ENCODE results near the gene ZNF23. TPM values are rescaled to one million over a fixed set of nuclear protein-coding genes. Genes with fewer than 3 reads are reported as not detected.

ZNF23 gene
- total and polyA plus RNA-seq, 10 of the 15 experiments (the other 5 are each of a cell fraction or from before 2014, with no cell fraction given), result 3.6 to 11.5 (median 8.7) TPM

GRCh38 chr16:71499775-71500364 is 37.8 kb upstream of the ZNF23 start:
- H3K4me1 ChIP-seq (ENCODE audit: control insufficient read depth, insufficient read depth, low read length), result no peaks in the 10 kb centered on the region
- no peaks in the 10 kb centered on the region for H3K36me3 ChIP-seq (ENCODE audit: control insufficient read depth in 2 of 2, insufficient read depth in 2 of 2, low read length in 1 of 2)
- no peak overlapping the region for H3K9ac ChIP-seq (ENCODE audit: control insufficient read depth, insufficient read depth, low read length)
- 0 out of 2 replicates have a peak overlapping the region, but pooled peaks have one; percentile 16 for H2AFZ ChIP-seq (ENCODE audit: control insufficient read depth, low read depth, low read length)
- no TSS peak for BruUV-seq (replicated peaks)
- in situ Hi-C loops (cut with MboI) (loop anchor here (5.0 kb wide), 2 partner anchors 88 to 112 kb away; no protein-coding TSS in a partner anchor), intact Hi-C loops (cut with micrococcal nuclease; ENCODE audit: unreplicated experiment) (loop anchor here (1.0 to 5.0 kb wide), 4 partner anchors 37 to 143 kb away; partner anchors contain the start of gene CALB2)
- peak; percentile 28 for DNase-seq (ENCODE audit: low read depth, low spot score)
- ChIA-PET POLR2A (no interaction called here), CTCF (interaction anchor here (0.6 to 8.8 kb wide), 41 partner anchors 9 to 594 kb away, joined by 3 to 164 read pairs (median 5); partner anchors contain the start of genes DHX38, TXNL4B and ZNF23), RAD21 (ENCODE audit: unreplicated experiment) (interaction anchor here (0.7 to 6.1 kb wide), 16 partner anchors 9 to 462 kb away, joined by 3 to 82 read pairs (median 4); partner anchors contain the start of genes CHST4 and ZNF23), SMC1A (ENCODE audit: uncharacterized antibody, unreplicated experiment) (interaction anchor here (0.6 to 7.2 kb wide), 18 partner anchors 9 to 110 kb away, joined by 3 to 83 read pairs (median 5); partner anchors contain the start of genes ZNF19 and ZNF23)
- H3K79me2 ChIP-seq (ENCODE audit: control insufficient read depth, insufficient read depth, low read length), result no peaks in the 10 kb centered on the region
- TF ChIP-seq CTCF (IDR thresholded peaks at IDR 0.05 in 2 of 3, conservative IDR thresholded peaks at IDR 0.05 in 1 of 3; ENCODE audit: control insufficient read depth in 2 of 3, extremely low read depth in 1 of 3, insufficient read depth in 1 of 3, low read depth in 3 of 3, low read length in 3 of 3), result peak; percentile 65 to 87 (median 79)
- peak; percentile 89 for TF ChIP-seq RAD21 (IDR thresholded peaks at IDR 0.05; ENCODE audit: insufficient read depth, low read depth, low read length)
- 0 out of 3 replicates have a peak, but pooled peaks have one; percentile 32 for TF ChIP-seq POU2F2 (IDR thresholded peaks at IDR 0.05; ENCODE audit: borderline replicate concordance, low read depth, low read length)
- no peak for TF ChIP-seq RB1 (IDR thresholded peaks at IDR 0.05; ENCODE audit: borderline replicate concordance)
- peak; percentile 77; the same call in 1 of the 2 replicates for TF ChIP-seq SMC3 (IDR thresholded peaks at IDR 0.05; ENCODE audit: borderline replicate concordance, low read length)
- no peak for TF ChIP-seq BACH1 (IDR thresholded peaks at IDR 0.05; ENCODE audit: borderline replicate concordance)
- TF ChIP-seq YY1 (IDR thresholded peaks at IDR 0.05; ENCODE audit: low read depth, low read length), result 0 out of 2 replicates have a peak, but pooled peaks have one; percentile 29
- H3K9me3 ChIP-seq (replicated peaks; ENCODE audit: control insufficient read depth, insufficient read depth, low read length), result no peaks in the 10 kb centered on the region
- no peaks in the 10 kb centered on the region for H3K27me3 ChIP-seq (replicated peaks in 1 of 2; ENCODE audit: control insufficient read depth in 2 of 2, insufficient read depth in 2 of 2, low read length in 1 of 2)
- no peak overlapping the region for H3K4me2 ChIP-seq (ENCODE audit: control insufficient read depth, insufficient read depth)
- peak; percentile 97 for FAIRE-seq
- no peak overlapping the region for H3K27ac ChIP-seq (ENCODE audit: control insufficient read depth, insufficient read depth)
- ATAC-seq, result peak; percentile 88
- WGBS (ENCODE audit: insufficient coverage, insufficient replicate concordance, low lambda C conversion rate, missing lambda C conversion rate), result 2% methylated on average over 3 of the region's 3 CpGs
- no peaks in the 10 kb centered on the region for H4K20me1 ChIP-seq (ENCODE audit: control insufficient read depth, insufficient read depth)
- no peak overlapping the region for H3K4me3 ChIP-seq

Data from GM12878 (cell line).